Thyroid gland (tissue), 4 donors: ENCODE measurements around the gene PXMP4. TPM values are rescaled to one million over a fixed set of nuclear protein-coding genes. Genes with fewer than 3 reads are reported as not detected.

ENCODE experiments used
- DNase-seq, 2 donors: peaks; one replicate each; pipeline ENCODE4 v3.0.0-alpha.2; 2019
- H3K27ac ChIP-seq, 3 donors: fragments of 200-600 bp; sonication (generic); 1 replicate in 2 of 3; 2 replicates in 1 of 3; pipeline ENCODE4 v1.5.1; 2016 to 2019; ENCODE audit warnings: mild to moderate bottlenecking in 1 of 3, moderate library complexity in 1 of 3
- H3K27me3 ChIP-seq: fragments of 200-600 bp; sonication (generic); one replicate; pipeline ENCODE4 v1.5.1; 2019
- H3K36me3 ChIP-seq, 2 donors: fragments of 200-600 bp; sonication (generic); one replicate each; pipeline ENCODE4 v1.5.1; 2016 to 2019
- H3K4me1 ChIP-seq, 2 donors: fragments of 200-600 bp; sonication (generic); one replicate each; pipeline ENCODE4 v1.5.1; 2017 to 2019
- H3K4me3 ChIP-seq, 3 donors: fragments of 200-600 bp; sonication (generic); replicated peaks in 1 of 3; 1 replicate in 2 of 3; 2 replicates in 1 of 3; pipeline ENCODE4 v1.5.1; 2016; ENCODE audit warnings: mild to moderate bottlenecking in 1 of 3
- H3K9me3 ChIP-seq: fragments of 200-600 bp; sonication (generic); one replicate; pipeline ENCODE4 v1.5.1; 2017
- POLR2A ChIP-seq, 2 donors: fragments of 450-650 bp; IDR thresholded peaks; one replicate each; pipeline ENCODE4 v1.6.1; 2017; ENCODE audit warnings: antibody characterized with exemption in 2 of 2, mild to moderate bottlenecking in 2 of 2, moderate library complexity in 1 of 2
- WGBS, 2 donors: methylation state at CpG; one replicate each; pipeline ENCODE4 v1.1.5; 2017; 5-methylcytosine and 5-hydroxymethylcytosine counted together
- intact Hi-C: fragments of 100-400 bp; cut with DNase I; formaldehyde crosslinking; loops from one replicate; pipeline ENCODE4 v1.15.1; 2023
- total RNA-seq, 4 donors: library from RNA; depleted of rRNA; stranded (reverse); fragments of >200 nt; gene quantifications; one replicate each; pipeline ENCODE4 v1.2.3, GENCODE V29; 2016
- TF ChIP-seq, protein P1 (sequence below), 6 experiments: fragments of 200-600 bp in 3 of 6; fragments of 450-650 bp in 3 of 6; sonication (generic) in 3 of 6; IDR thresholded peaks; one replicate each; pipeline ENCODE4 v1.5.1; 2016 to 2019; ENCODE audit warnings: antibody characterized with exemption in 6 of 6, mild to moderate bottlenecking in 2 of 6, inconsistent platforms in 1 of 6, moderate library complexity in 1 of 6

PXMP4 gene
- total RNA-seq: 10 to 100 TPM; 17.7 to 31.2 (median 22.0) TPM

DNA sequence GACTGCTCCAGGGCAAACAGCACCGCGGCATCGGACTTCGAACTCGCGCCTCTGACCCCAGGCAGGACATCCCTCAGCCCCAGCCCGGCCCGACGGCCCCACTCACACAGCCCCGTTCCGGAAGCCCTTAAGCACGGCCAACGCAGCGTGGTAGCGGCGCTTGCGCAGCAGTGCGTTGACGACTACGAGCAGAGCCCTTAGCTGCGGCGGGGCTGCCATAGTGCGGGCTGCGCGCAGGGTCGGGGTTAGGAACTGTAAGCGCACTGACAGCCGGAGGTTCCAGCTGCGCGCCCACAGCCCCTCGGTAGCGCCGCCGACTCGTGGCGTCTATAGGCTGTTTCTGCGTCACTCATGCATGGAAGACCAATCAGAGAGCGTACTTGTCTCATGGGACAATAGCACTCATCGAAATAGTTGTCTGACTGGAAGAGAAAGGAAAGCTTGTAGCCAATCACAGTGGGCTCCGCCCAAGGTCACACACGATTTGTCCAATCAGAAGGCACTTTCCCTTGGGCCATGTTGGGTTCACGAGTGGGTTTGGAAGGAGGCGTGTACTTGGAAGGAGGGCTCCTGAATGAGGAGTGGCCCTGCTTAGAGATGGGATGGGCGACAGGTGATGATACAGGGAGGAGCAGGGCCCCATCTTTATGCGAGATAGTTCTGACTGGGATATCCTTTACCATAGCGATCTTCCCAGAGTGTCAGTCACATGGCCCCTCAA lies at the start of gene PXMP4:
PXMP4 (minus strand) TSS at position 322 of the 721 bp plus-strand sequence; CDS start at position 219, 103 bp downstream.
- H3K27ac ChIP-seq: peak within 1 kb of the TSS; percentile 51 to 64 (median 57)
- no peaks in the 10 kb centered on the region for H3K27me3 ChIP-seq
- H3K4me3 ChIP-seq: peak within 1 kb of the TSS; percentile 34 to 62 (median 47)
- DNase-seq: peak; percentile 83 to 85
- WGBS, 2 donors: 13 to 17% methylated on average over 15 to 32 of the region's 46 CpGs
- H3K36me3 ChIP-seq: no peaks in the 10 kb centered on the region
- TF ChIP-seq POLR2A (IDR thresholded peaks at IDR 0.05): peak in 1 of 2 donors; percentile 67
- TF ChIP-seq, protein P1, sequence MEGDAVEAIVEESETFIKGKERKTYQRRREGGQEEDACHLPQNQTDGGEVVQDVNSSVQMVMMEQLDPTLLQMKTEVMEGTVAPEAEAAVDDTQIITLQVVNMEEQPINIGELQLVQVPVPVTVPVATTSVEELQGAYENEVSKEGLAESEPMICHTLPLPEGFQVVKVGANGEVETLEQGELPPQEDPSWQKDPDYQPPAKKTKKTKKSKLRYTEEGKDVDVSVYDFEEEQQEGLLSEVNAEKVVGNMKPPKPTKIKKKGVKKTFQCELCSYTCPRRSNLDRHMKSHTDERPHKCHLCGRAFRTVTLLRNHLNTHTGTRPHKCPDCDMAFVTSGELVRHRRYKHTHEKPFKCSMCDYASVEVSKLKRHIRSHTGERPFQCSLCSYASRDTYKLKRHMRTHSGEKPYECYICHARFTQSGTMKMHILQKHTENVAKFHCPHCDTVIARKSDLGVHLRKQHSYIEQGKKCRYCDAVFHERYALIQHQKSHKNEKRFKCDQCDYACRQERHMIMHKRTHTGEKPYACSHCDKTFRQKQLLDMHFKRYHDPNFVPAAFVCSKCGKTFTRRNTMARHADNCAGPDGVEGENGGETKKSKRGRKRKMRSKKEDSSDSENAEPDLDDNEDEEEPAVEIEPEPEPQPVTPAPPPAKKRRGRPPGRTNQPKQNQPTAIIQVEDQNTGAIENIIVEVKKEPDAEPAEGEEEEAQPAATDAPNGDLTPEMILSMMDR (IDR thresholded peaks at IDR 0.05): no peak
- no peaks in the 10 kb centered on the region for H3K9me3 ChIP-seq
- intact Hi-C loops: no loop called here
- H3K4me1 ChIP-seq: peaks cover 11 to 25% of the 10 kb centered on the region in 2 donors

DNA sequence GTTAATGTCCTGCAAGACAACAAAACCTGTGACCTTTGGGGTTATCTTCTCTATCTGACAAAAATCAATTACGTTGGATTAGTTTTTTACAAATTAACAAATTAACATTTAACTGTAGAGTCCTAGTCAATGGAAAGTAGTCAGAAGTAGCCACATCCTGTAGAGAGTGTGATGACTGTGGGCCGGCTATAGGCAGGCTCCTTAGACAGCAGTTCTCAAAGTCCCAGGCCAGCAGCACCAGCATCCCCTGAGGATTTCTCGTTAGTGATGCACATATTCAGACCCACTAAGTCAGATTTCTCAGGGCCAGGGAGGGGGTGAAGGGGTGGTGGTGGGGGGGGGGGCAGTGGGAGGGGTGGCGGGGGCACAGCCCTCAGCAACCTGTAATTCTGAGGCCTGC lies 48.9 kb upstream of the PXMP4 start:
- H3K36me3 ChIP-seq: no peaks in the 10 kb centered on the region
- WGBS, 2 donors: 91 to 95% methylated on average over 4 of the region's 4 CpGs
- no peak for DNase-seq
- H3K4me1 ChIP-seq: no peaks in the 10 kb centered on the region
- no peaks in the 10 kb centered on the region for H3K27me3 ChIP-seq
- H3K27ac ChIP-seq: no peak overlapping the region
- intact Hi-C loops: no loop called here
- no peaks in the 10 kb centered on the region for H3K9me3 ChIP-seq
- TF ChIP-seq, protein P1 (IDR thresholded peaks at IDR 0.05): no peak
- TF ChIP-seq POLR2A (IDR thresholded peaks at IDR 0.05): no peak
- H3K4me3 ChIP-seq: no peak overlapping the region

- no peaks in the 10 kb centered on the region for H3K36me3 ChIP-seq
- H3K27me3 ChIP-seq: no peaks in the 10 kb centered on the region
- no peaks in the 10 kb centered on the region for H3K9me3 ChIP-seq
- no peak overlapping the region for H3K27ac ChIP-seq
- no peaks in the 10 kb centered on the region for H3K4me1 ChIP-seq
- H3K4me3 ChIP-seq: no peak overlapping the region
- intact Hi-C loops: no loop called here
- TF ChIP-seq, protein P1 (IDR thresholded peaks at IDR 0.05): no peak
- no peak for TF ChIP-seq POLR2A (IDR thresholded peaks at IDR 0.05)
- 92 to 94% methylated on average over 2 of the region's 2 CpGs for WGBS, 2 donors
- DNase-seq: no peak
Measured at GRCh38 chr20:33767777-33768138, 47.6 kb upstream of the PXMP4 start.

- DNase-seq: no peak
- H3K27me3 ChIP-seq: no peaks in the 10 kb centered on the region
- no peak overlapping the region for H3K4me3 ChIP-seq
- no peak overlapping the region for H3K27ac ChIP-seq
- intact Hi-C loops: no loop called here
- 97 to 98% methylated on average over 8 to 9 of the region's 9 CpGs for WGBS, 2 donors
- H3K9me3 ChIP-seq: no peaks in the 10 kb centered on the region
- H3K4me1 ChIP-seq: no peaks in the 10 kb centered on the region
- no peak for TF ChIP-seq POLR2A (IDR thresholded peaks at IDR 0.05)
- TF ChIP-seq, protein P1 (IDR thresholded peaks at IDR 0.05): no peak
- H3K36me3 ChIP-seq: no peaks in the 10 kb centered on the region
Measured at GRCh38 chr20:33766686-33767085, 46.6 kb upstream of the PXMP4 start.

GRCh38 chr20:33765592-33765991 lies 45.5 kb upstream of the PXMP4 start:
- 94 to 96% methylated on average over 5 of the region's 5 CpGs for WGBS, 2 donors
- H3K27ac ChIP-seq: no peak overlapping the region

More at GRCh38 chr20:33765592-33765991, 45.5 kb upstream of the PXMP4 start:
- H3K36me3 ChIP-seq: no peaks in the 10 kb centered on the region
- H3K4me3 ChIP-seq: no peak overlapping the region
- no peaks in the 10 kb centered on the region for H3K9me3 ChIP-seq
- H3K4me1 ChIP-seq: no peaks in the 10 kb centered on the region
- no peak for DNase-seq
- intact Hi-C loops: no loop called here
- no peaks in the 10 kb centered on the region for H3K27me3 ChIP-seq
- TF ChIP-seq, protein P1 (IDR thresholded peaks at IDR 0.05): no peak
- no peak for TF ChIP-seq POLR2A (IDR thresholded peaks at IDR 0.05)
